GM21529 (cell line): ENCODE results near the gene IL1R1.

Experiments
- ATAC-seq: cut with Tn5 transposase; IDR thresholded peaks from one replicate; pipeline ENCODE4 v1.9.1; 2021; ENCODE audit not compliant: unreplicated experiment

Gene IL1R1

DNA sequence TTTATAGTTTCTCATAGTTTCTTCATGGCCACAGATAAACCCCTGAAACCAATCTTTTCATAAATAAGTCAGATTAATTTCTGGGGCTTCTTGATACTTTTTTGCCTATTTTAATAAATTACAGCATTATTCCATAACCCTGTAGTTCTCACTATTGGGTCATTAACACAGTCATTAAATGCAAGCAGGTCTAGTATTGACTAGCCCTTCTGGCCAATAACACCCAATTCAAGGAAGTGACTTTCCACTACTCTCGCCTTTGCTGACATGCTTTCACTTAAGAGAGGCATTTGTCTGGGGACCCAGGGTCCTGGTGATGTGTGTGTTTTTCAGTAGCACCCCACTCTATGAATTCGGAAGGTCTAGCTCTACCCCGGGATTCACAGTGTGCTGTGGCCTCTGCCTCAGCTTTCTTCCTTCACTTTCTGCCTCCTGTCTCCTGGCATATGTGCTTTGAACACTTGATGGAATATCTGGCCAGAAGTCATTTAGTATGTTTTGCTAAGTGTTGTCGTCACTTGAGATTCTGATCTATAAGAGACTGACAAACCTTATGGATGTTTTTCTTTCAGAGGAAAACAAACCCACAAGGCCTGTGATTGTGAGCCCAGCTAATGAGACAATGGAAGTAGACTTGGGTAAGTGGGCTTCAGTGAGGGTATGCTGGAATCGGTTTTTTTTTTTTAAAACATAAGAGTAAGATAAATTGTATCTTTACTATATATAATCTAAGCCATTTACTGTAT lies 25.7 kb downstream of the IL1R1 start:
- no peak for ATAC-seq

DNA sequence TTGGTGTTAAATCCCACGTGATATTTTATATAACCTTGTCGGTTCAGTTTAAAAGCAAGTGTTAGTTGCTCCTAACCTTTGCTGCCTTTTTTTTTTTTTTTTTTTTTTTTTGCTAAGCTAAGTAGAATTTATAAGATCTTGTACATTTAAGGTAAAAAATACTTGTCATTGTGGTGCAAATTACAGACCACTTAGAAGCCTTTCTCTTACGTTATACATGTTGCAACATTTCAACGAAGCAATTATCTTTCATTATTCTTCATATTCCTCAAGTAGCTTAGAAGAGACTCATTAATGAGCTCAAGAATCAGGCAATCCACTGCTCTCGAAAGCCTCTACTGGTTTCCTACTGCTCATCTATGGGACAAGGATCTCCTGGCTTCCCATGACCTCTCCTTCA lies 29.4 kb downstream of the IL1R1 start:
- ATAC-seq: no peak

DNA sequence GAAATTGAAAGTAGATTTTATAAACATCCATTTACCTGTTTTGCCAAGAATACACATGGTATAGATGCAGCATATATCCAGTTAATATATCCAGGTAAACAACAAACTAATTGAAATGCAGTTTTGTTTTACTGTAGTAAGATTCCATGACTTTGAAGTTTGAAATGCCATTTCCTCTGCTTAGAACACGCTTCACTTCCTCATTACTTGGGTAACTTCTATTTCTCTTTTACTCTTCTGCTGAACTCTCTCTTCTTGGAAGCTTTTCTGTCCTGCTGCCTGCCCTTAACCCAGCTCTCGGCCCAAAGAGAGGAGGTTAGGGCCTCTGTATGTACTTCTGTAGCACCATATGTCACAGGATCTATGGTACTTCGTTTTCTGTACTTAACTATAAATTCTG lies 30.2 kb downstream of the IL1R1 start:
- ATAC-seq: no peak

DNA sequence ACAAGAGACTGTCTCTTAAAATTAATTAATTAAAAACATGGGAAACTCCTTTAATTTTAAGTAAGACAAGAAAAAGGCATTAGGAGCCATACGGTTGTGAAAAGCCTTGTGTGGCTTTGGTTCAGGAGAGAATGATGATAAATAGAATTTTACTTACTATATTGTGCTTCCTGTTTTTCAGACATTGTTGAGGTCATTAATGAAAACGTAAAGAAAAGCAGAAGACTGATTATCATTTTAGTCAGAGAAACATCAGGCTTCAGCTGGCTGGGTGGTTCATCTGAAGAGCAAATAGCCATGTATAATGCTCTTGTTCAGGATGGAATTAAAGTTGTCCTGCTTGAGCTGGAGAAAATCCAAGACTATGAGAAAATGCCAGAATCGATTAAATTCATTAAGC lies 33.6 kb downstream of the IL1R1 start:
- no peak for ATAC-seq

DNA sequence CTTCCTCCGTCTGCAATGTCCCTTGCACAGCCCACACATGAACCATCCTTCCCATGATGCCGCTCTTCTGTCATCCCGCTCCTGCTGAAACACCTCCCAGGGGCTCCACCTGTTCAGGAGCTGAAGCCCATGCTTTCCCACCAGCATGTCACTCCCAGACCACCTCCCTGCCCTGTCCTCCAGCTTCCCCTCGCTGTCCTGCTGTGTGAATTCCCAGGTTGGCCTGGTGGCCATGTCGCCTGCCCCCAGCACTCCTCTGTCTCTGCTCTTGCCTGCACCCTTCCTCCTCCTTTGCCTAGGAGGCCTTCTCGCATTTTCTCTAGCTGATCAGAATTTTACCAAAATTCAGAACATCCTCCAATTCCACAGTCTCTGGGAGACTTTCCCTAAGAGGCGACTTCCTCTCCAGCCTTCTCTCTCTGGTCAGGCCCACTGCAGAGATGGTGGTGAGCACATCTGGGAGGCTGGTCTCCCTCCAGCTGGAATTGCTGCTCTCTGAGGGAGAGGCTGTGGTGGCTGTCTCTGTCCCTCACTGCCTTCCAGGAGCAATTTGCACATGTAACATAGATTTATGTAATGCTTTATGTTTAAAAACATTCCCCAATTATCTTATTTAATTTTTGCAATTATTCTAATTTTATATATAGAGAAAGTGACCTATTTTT lies 35.4 kb downstream of the IL1R1 start:
- no peak for ATAC-seq

DNA sequence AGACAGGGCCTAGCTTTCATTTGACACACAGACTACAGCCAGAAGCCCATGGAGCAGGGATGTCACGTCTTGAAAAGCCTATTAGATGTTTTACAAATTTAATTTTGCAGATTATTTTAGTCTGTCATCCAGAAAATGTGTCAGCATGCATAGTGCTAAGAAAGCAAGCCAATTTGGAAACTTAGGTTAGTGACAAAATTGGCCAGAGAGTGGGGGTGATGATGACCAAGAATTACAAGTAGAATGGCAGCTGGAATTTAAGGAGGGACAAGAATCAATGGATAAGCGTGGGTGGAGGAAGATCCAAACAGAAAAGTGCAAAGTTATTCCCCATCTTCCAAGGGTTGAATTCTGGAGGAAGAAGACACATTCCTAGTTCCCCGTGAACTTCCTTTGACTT lies 36.5 kb downstream of the IL1R1 start:
- ATAC-seq: no peak

DNA sequence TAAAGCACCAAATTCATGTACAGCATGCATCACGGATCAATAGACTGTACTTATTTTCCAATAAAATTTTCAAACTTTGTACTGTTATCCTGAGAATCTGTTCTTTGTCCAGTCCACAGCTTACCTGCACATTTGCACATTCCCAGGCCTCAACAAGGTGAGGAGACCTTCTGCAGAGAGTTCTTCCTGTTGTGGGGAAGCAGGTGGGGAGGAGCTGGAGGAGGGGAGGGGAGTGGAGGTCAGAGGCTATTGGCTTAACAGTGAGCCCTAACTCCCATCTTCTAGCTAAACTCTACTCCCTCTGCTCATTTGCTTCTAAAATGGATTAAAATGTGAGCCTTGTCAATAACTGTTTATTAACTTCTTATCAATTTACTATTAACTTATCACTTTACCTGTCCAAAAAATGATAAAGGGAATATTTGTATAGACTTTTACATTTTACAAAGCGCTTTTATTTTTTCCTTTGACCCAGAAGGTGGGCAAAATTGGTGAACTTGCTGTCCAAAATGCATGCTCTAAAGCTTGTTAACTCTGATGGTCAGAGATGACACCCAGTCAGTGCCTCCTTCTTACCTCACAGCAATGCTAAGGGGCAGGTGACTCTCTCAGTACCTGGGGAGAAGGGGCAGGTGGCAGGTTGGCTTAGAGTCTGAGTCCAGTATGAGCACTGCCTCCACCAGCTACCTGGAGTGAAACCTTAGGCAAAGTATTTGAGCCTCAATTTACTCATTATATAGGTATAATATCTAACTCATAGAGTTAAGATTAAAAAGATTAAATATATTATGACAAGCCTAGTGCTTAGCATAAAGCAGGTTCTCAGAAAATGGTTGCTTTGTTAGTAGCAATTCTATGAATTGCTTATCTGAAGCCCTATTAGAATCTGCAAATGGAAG lies 37.5 kb downstream of the IL1R1 start:
- no peak for ATAC-seq

DNA sequence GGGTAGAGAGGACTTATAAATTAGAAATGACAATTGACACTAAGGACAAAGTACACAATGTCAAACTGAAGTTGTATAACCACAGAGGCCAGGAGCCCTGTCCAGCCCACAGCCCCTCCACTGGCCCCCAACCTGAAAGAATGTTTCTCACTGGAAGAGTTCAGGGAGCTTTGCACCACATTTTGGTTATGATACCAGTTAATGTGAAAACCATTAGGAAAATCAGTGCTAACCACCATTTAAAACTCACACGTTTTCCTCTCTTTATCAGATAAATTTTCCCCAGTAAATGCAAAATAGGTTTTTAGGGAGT lies 38.1 kb downstream of the IL1R1 start:
- ATAC-seq: no peak

DNA sequence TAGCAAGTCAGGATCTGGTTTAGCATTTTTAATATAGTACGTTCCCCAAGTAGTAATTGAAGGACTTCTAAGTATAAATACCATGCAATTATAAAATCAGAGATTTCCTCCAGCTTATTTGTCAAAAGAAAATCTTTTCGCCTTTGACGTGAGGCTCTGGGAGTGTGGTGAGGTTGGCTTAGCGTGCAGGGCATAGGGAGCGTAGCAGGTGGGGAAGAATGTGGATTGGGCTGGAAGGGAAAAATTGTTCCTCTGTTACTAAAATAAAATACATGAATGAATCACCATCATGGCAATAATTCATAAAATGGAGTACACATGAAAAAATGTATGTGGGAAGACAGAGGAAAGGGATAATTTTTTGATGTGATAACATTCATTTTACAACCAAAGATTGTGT lies 38.8 kb downstream of the IL1R1 start:
- ATAC-seq: no peak

DNA sequence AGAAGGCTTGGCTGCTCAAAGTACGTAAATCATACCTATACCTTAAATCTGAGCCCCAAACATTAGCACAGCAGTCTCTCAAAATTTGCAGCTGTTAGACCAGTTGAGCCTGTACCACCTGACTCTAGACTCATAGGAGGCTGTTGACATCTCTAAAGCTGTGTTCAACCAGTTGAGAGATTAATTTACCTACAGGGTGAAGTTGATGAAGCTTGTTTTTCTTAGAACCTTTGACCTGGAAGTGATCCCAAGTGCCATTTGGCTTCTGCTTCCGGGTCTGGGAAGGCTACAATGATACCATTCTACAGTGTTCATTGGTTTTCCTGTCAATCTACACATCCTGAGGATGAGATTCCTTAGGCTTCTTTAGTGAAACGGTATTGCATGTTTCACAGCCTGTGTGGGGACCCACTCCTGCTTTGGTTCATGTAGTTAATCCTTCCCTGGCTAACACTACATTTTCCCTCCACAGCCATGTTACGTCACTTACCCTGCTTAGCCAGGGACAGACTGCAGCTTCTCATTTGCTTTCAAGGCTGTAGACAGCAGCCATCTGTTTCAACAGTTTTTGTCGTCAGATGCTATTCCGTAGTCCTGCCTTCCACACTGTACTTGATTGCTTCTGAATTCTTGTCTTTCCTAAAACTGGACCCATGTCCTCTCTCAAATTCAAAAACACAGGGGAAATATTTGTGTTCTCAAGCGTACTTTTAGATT lies 39.5 kb downstream of the IL1R1 start:
- no peak for ATAC-seq

DNA sequence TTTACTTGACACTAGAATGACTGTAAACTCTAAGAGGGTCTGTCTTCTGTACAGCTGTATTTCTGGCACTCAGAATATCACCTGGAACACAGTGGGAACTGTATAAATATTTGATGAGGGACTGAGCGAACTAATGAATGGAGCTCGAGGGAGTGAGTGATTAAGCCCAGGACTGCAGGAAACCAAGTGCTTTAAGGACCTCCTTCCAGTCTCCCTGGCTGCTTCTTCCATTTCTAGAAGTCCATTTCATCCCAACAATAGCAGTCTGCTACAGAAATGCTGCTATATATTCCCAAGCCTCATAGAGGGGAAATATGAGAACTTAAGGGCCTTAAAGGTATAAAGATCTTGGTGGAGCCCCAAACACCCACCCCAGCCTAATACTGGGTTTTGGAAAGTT lies 41.5 kb downstream of the IL1R1 start:
- ATAC-seq: no peak

DNA sequence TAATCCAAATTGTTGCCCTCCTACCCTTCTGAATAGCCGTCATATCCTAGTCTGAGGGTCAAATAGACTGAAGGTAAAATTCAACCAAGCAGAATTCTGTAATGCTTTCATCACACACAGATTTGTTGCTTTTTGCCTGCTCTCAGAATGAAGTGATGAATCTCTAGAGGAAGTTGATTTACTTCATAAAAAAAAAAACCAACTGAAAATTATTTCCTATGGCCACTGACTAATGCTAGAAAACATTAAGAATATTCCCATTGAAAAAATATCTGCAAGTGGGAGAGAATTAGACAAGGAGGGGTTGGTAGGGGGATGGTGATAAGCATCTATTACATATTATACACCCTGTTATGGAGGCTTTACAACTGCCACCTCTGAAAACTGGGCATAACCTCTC lies 42.0 kb downstream of the IL1R1 start:
- no peak for ATAC-seq

DNA sequence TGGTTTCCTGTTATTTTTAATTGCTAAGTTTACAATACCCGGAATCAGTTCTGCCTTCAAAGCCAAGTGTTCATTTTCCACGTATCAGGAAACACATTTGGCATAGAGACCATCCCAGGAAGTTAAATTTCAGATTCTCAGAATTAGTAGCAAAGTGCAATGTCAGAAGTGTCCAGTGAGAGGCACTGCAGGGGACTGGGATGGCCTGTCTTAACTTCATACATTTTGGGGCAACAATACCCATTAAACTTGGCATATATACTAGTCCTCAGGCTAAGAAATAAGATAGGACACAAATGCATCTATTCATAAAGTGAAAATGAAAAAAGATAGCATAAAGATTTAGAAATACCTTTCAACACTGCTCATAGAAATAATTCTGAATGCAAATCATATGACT lies 42.8 kb downstream of the IL1R1 start:
- ATAC-seq: no peak

DNA sequence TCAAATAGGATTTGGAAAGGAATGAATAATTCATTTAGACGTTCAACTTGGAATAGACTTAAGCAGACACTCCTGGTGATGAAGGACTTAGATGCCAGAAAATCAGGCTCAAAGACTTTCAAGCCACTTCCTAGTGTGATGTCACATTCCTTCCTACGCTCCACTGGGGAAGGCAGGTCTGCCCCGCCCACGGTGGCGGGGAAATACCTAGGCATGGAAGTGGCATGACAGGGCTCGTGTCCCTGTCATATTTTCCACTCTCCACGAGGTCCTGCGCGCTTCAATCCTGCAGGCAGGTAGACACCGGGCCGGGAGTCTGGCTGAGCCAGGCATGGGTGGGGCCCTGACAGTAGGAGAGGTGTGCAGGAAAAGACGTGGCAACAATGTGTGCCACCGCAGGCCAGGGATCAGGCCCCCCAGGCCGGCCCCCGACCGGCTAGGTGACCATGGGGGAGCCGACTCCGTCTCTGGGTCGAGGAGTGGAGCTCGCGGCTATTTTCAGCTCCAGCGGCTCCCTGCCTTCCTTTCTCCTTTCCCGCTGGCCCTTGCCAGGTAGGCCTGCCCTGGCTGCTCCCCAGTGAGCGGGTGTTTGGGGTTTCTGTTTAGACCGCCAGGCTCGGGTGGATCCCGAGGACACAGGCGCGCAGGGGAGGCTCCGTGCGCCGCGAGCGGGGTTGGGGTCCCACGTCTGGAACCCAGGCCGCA lies 44.4 kb downstream of the IL1R1 start, which contains the start of gene IL1RL2:
Gene IL1RL2 (plus strand): TSS at position 233 of the 705 bp plus-strand sequence. CDS start 845 bp downstream, outside the sequence.
- no peak for ATAC-seq

DNA sequence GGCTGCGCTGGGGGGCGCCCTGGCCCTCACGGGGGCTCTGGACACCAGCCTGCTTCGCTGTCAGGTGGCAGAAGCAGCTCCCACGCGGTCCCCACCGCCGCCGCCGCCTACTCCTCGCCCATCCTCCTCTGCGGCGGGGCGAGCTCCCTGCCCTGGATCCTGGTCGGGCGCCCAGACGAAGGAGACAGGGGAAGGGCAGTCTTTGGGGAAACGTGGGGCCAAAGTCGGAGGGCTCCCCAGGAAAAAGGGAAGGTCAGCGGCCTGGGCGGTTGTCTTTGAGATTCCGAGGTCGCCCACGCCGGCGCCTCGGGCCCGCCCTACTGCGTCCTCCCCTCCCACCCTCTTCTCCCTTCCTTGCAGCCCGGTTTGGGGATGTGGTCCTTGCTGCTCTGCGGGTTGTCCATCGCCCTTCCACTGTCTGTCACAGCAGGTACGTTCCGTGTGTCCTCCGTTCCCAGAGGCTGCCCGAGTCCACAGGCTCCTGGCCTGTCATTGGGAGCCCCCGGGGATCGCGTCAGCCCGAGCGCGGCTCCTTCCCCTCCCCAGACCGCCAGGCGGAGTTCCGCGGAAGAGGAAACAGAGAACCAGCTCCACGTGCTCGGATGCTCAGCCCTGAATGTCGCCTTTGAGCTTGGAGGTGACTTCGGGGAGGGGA lies 45.1 kb downstream of the IL1R1 start:
- ATAC-seq: no peak

DNA sequence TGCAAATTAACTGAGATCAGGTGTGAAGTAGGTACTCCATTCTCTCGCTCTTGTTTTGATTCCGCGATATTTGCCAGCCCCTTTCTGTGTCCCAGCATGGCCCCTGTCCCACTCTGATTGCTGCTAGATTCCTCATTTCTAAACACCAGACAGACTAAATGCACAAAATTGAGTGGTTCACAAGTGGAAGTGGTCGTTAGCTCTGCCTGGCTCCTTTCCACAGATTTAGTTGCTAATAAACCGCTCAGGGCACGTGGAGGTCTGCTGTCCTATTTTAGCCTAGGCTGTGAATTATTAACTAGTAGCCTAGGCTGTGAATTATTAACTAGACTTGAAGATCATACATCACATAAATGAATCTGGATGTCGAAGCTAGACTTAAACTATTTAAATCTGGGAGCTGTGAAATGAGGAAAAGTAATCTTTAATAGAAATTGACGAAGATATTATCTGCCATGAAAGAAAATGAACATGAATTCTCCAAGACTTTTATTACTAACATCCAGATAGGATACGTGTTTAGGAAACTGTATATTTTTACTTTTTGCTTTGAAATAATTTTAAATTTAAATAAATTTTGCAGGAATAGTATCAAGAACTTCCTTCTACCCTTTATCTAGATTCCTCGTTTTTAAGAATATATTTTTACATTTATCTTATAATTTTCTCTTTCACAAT lies 48.0 kb downstream of the IL1R1 start:
- ATAC-seq: no peak

DNA sequence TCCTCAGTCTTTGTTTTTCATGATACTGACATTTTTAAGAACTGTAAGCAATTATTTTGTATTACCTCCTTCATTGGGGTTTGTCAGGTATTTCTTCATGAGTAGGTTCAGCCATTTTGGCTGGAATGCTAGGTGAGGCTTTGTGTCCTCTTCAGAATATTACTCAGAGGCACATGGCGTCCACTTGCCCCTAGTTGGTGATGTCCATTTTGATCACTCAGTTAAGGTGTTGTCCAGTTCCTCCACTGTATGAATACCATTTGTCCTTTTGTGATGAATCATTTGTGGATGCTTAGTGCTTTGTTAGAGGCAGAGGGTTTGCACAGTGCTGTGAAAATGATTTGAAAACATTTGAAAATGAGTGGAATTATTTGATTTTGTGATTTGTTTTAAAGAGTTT lies 49.0 kb downstream of the IL1R1 start:
- ATAC-seq: no peak

DNA sequence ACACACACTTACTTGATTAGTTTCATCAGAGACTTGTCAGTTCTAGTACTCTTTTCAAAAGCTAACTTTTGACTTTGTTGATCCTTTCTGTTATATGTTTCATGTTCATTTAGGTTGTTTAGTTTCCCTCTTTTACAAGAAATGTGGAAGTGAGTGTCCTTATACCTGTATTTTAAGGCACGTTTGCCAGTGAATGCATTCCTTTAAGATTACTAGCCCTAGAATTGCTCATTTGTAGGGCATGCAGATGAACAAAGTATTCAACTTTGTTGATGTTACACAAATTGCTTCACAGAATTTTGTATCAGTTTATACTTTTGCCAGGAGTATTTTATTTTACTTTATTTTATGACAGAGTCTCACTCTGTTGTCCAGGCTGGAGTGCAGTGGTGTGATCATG lies 50.5 kb downstream of the IL1R1 start:
- ATAC-seq: no peak

DNA sequence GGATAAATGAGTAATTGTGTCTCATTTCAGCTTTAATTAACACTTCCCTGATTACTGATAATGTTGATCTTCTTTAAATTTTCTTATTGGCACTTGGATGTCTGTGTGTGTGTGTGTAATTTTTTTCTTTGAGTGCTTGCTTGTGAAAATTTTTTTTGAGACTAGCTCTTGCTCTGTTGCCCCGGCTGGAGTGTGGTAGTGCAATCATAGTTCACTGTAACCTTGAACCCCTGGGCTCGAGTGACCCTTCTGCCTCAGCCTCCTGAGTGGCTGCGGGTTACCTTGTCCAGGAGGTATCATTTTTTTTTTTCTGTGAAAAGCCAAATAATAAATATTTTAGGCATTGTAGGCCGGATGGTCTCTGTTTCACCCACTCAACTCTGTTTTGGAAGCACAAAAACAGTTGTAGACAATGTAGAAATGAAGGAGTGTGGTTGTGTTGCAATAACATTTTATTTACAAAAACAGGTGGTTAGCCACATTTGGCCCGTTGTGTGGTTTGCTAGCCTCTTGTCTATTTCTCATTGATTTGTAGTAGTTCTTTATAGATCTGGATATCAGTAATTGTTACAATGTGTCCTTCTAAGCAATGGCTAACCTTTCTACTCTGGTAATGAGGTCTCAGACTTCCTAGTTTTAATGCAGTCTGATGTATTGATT lies 52.2 kb downstream of the IL1R1 start:
- no peak for ATAC-seq
